Measurements from ENCODE around the gene BCKDK.

BCKDK gene

DNA sequence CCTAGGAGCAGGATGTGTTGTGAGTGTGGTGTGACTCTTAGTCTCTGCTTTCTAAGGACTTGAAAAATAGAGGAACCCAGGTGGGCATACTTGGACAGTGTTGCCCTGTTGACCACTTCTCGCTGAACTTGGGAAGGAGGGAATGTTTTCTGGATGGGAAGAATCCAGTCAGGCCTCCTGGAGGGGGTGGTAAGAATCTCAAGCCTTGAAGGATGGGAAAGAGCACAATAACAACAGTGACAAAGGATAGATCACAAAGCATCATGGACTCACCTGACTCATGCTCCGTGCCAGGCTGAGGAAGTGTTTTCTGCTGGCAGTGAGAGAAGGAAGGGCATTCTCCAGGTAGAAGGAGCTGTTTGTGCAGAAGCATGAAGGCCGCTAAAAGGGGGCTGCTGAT is 17.7 kb downstream of the BCKDK start:
- H3K27me3 Mint-ChIP-seq: no peaks in the 10 kb centered on the region
- no peaks in the 10 kb centered on the region for H3K4me1 Mint-ChIP-seq (ENCODE audit: low read depth)
- H3K36me3 Mint-ChIP-seq (ENCODE audit: low read depth): peaks cover 41% of the 10 kb centered on the region
- no peak overlapping the region for H3K27ac Mint-ChIP-seq
- H3K4me3 Mint-ChIP-seq: no peak overlapping the region
- H3K9me3 Mint-ChIP-seq: no peaks in the 10 kb centered on the region

DNA sequence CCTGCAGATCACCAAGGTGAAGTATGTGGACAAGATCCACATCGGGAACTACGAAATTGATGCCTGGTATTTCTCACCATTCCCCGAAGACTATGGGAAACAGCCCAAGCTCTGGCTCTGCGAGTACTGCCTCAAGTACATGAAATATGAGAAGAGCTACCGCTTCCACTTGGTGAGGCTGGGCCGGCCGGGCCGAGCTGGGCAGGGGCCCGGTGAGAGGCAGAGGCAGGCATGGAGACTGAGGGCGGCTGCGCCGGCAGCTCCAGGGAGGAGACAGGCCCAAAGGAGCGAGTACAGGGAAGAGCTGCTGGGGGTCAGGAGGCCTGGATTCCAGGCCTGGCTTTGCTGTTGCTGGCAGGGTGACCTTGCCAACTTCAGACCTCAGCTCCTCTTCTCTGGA is 19.0 kb downstream of the BCKDK start:
- no peaks in the 10 kb centered on the region for H3K27me3 Mint-ChIP-seq
- H3K36me3 Mint-ChIP-seq (ENCODE audit: low read depth): peaks cover 29% of the 10 kb centered on the region
- H3K27ac Mint-ChIP-seq: no peak overlapping the region
- H3K9me3 Mint-ChIP-seq: no peaks in the 10 kb centered on the region
- no peak overlapping the region for H3K4me3 Mint-ChIP-seq
- H3K4me1 Mint-ChIP-seq (ENCODE audit: low read depth): no peaks in the 10 kb centered on the region

DNA sequence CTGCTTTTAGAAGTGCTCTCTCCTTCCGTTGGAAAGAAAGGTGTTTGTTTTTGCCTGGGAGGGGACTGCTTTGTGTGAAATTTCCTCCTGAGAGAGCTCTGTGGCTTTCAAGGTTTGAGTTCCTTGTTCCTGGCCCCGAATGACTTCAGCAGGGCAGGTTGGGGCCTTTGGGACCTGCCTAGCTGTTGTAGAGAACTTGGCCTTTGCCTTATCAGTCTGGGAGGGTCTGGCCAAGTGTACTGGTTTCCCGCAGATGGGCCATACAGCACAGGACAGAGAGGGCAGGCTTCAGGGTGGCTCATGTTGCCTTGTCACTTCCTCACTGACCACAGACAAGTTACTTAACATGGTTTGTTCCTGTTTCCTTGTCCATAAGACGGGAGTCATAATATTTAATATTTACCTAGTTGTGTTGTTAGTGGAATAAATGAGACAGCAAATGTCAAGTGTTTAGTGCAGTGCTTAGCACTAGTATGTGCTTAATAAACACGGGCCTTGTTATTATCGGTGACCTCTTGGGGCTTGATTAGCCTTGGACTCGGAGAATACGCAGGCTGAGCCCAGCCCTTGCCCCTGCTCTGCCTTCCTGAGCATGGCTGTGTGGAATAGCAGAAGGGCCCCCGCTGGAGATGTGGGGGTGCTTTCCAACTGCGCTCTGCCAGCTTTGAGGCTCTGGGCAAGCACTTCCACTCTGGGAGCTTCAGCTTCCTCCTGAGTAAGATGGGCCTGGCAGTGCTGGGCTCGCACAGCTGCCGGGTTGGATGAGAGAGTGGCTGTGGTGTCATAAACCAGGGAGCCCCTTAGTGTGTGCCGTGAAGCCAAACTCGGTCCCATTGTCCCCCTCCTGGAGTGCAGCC is 20.8 kb downstream of the BCKDK start:
- no peak overlapping the region for H3K4me3 Mint-ChIP-seq
- H3K36me3 Mint-ChIP-seq (ENCODE audit: low read depth): peaks cover 30% of the 10 kb centered on the region
- no peaks in the 10 kb centered on the region for H3K27me3 Mint-ChIP-seq
- H3K4me1 Mint-ChIP-seq (ENCODE audit: low read depth): no peaks in the 10 kb centered on the region
- peak overlapping the region; percentile 41 for H3K27ac Mint-ChIP-seq
- no peaks in the 10 kb centered on the region for H3K9me3 Mint-ChIP-seq

DNA sequence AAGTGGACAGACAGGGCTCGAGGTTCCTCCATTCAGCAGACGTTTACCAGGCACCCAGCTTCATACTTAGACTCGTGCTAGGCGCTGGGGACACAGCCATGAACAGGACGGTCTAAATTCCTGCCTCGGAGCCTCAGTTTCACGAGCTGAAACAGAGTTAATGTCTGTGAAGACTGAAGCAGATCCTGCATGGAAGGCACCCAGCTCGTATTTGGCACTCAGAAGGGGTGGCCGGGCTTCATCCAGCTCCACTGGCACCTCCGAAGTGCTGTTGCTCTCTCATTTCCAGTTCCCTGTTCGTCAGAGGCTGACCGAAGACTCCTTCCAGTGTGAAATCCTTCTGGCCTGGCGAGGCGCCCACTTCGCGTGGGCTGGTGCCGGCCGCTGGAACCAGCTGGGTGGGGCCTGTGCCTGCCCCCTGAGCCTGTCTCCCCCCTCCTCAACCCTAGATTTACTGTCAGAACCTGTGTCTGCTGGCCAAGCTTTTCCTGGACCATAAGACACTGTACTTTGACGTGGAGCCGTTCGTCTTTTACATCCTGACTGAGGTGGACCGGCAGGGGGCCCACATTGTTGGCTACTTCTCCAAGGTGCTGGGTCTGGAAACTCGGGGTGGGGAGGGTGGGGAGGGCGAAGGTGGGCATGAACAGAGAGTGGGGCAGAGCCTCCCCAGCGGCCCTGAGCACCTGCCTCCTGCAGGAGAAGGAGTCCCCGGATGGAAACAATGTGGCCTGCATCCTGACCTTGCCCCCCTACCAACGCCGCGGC is 21.6 kb downstream of the BCKDK start:
- H3K27ac Mint-ChIP-seq: no peak overlapping the region
- H3K9me3 Mint-ChIP-seq: no peaks in the 10 kb centered on the region
- H3K36me3 Mint-ChIP-seq (ENCODE audit: low read depth): peaks cover 27% of the 10 kb centered on the region
- no peaks in the 10 kb centered on the region for H3K4me1 Mint-ChIP-seq (ENCODE audit: low read depth)
- no peaks in the 10 kb centered on the region for H3K27me3 Mint-ChIP-seq
- no peak overlapping the region for H3K4me3 Mint-ChIP-seq

DNA sequence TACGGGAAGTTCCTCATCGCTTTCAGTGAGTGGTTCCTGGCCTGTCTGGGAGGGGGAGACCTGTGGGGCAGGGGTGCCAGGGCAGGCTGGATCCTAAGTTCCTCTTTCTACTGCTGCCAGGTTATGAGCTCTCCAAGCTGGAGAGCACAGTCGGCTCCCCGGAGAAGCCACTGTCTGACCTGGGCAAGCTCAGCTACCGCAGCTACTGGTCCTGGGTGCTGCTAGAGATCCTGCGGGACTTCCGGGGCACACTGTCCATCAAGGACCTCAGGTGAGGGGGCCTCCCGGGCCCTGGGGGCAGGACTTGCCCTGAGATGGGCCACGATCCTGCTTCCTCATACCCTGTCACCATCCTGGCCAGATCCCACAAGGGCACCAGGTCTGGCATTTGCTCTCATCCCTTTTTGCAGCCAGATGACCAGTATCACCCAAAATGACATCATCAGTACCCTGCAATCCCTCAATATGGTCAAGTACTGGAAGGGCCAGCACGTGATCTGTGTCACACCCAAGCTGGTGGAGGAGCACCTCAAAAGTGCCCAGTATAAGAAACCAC is 22.2 kb downstream of the BCKDK start:
- no peaks in the 10 kb centered on the region for H3K27me3 Mint-ChIP-seq
- no peaks in the 10 kb centered on the region for H3K4me1 Mint-ChIP-seq (ENCODE audit: low read depth)
- H3K36me3 Mint-ChIP-seq (ENCODE audit: low read depth): peaks cover 27% of the 10 kb centered on the region
- H3K27ac Mint-ChIP-seq: no peak overlapping the region
- no peak overlapping the region for H3K4me3 Mint-ChIP-seq
- no peaks in the 10 kb centered on the region for H3K9me3 Mint-ChIP-seq

DNA sequence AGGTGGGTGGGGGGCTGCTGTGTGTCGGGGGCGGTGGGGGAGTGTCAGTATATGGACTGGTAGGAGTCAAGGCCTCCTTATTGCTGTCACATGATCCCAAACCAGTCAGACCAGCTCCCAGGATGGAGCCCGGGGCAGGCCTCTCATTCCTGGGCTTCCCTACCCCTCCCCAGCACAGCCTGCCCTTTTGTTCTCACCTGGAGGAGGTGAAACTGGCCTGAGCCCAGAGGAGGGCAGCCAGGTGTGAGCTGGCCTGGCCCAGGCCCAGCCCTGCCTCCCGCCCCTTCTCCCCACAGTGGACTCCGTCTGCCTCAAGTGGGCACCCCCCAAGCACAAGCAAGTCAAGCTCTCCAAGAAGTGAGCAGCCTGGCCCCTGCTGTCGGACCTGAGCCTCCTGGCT is 22.7 kb downstream of the BCKDK start:
- H3K9me3 Mint-ChIP-seq: no peaks in the 10 kb centered on the region
- H3K36me3 Mint-ChIP-seq (ENCODE audit: low read depth): peaks cover 27% of the 10 kb centered on the region
- H3K27ac Mint-ChIP-seq: no peak overlapping the region
- no peak overlapping the region for H3K4me3 Mint-ChIP-seq
- no peaks in the 10 kb centered on the region for H3K4me1 Mint-ChIP-seq (ENCODE audit: low read depth)
- H3K27me3 Mint-ChIP-seq: no peaks in the 10 kb centered on the region

DNA sequence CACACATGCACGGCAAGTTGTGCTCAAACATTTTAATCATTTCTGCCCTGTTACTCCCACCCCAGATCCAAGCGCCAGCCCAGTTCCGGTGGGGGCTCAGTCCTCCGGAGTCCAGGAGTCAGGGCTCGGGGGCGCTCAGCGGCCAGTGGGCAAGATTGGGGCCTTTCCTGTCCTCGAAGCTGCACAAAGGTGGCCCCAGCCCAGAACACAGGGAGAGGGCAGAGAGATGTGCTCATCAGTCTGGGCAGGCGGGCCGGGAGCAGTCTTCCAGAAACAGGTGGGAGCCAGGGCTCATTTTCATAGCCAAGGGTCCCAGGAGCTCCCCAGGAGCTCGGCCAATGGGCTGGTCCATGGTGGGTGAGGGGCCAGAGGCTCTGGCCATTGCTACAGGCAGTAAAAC is 23.2 kb downstream of the BCKDK start:
- Mint-ChIP-seq H3K9me3 (no peaks in the 10 kb centered on the region), H3K36me3 (ENCODE audit: low read depth) (peaks cover 24% of the 10 kb centered on the region), H3K27ac (no peak overlapping the region), H3K4me1 (ENCODE audit: low read depth) (no peaks in the 10 kb centered on the region), H3K27me3 (no peaks in the 10 kb centered on the region), H3K4me3 (no peak overlapping the region)

DNA sequence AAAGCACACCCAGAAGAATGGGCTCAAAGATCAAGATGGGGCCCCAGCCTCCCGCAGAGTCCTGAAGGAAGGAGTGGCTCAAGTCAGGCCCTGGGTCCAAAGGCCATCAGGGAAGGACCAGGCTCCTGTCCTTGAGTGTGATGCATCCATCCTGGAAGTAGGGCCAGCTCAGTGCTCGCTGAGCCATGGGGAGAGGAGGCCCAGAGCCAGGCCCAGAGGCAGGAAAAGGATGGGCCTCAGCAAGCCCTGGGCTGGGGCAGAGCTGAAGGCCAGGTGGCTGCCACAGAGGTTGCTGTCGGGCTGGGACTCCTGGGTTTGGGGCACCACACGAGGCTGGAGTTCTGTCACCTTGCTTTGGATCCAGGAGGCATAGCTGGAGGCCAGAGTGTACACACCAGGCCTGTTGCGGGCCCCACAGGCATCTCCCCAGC is 23.7 kb downstream of the BCKDK start:
- no peak overlapping the region for H3K4me3 Mint-ChIP-seq
- no peaks in the 10 kb centered on the region for H3K9me3 Mint-ChIP-seq
- no peaks in the 10 kb centered on the region for H3K4me1 Mint-ChIP-seq (ENCODE audit: low read depth)
- no peaks in the 10 kb centered on the region for H3K27me3 Mint-ChIP-seq
- no peak overlapping the region for H3K27ac Mint-ChIP-seq
- peaks cover 23% of the 10 kb centered on the region for H3K36me3 Mint-ChIP-seq (ENCODE audit: low read depth)

DNA sequence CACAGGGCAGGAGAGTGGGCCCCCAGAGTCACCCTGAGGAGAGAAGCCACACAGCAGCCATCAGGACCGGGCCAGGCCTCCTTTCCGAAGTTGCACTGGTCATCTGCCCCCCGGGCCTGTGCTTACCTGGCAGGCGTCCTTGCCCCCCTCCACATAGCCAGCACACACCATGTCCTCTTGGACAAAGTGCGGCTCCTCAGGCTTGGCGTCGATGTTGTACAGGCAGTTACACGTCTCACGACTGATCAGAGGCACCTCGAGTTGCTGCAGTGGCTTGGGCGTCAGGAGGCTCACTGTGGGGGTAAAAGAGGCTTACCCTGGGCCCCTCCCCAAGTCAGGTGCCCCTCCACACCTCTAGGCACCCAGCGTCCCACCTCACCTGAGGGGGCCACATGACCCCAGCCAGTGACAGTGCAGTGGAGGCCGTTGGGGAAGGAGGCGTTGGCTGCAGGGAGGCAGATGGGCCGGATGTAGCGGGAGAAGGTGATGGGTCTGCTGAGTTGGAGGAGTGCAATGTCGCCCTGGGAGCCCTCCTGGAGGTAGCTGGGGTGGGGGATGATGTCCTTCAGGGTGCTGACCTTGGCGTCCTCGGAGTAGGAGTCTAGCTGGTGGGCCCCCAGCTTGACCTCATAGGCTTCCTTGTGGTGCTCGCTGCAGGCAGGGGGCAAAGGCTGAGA is 24.3 kb downstream of the BCKDK start:
- no peaks in the 10 kb centered on the region for H3K9me3 Mint-ChIP-seq
- H3K36me3 Mint-ChIP-seq (ENCODE audit: low read depth): peaks cover 23% of the 10 kb centered on the region
- H3K4me3 Mint-ChIP-seq: no peak overlapping the region
- no peaks in the 10 kb centered on the region for H3K4me1 Mint-ChIP-seq (ENCODE audit: low read depth)
- no peak overlapping the region for H3K27ac Mint-ChIP-seq
- no peaks in the 10 kb centered on the region for H3K27me3 Mint-ChIP-seq

DNA sequence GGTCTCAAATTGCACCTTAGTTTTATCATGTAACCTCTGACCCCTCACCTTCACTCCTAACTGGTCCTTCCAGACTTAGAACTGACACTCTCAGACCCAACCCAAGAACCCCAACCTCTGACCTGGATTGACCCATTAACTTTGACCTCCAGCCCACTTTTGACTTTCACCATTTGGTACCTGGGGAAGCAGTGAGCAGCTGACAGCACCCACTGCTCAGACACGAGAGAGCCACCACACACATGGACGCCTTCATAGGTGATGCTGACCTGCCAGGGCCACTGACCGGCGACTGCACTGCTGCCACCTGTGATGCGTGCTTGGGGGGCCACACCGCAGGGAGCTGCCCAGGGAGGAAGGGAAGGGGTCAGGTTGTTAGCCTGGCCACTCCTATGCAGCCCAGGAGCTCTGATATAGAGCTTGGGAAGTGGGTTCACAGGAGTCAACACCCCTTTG is 24.9 kb downstream of the BCKDK start:
- Mint-ChIP-seq H3K36me3 (ENCODE audit: low read depth) (peaks cover 18% of the 10 kb centered on the region), H3K9me3 (no peaks in the 10 kb centered on the region), H3K27ac (no peak overlapping the region), H3K27me3 (no peaks in the 10 kb centered on the region), H3K4me1 (ENCODE audit: low read depth) (no peaks in the 10 kb centered on the region), H3K4me3 (no peak overlapping the region)

DNA sequence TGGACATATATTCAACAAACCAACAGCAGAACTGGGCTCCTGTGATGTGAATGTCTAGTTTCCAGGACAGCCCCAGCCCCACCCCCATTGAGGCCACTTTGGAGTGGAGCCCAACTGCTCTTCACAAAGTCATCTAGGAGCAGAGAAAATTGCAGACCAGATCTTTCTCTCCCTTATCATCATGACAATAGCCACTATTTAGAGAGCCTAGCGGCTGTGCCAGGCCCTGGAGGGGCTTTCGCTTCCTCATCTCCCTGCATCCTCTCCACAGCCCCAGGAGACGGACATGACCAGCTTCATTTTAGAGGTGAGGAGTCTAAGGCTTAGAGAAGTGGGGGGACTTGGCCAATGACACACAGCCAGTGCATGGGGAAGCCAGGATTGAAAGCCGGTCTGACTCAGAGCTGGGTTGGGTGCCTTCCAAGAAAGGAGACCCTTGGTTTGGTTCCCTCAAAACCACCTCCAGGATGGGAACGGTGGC is 25.9 kb downstream of the BCKDK start:
- Mint-ChIP-seq H3K9me3 (no peaks in the 10 kb centered on the region), H3K4me3 (no peak overlapping the region)

DNA sequence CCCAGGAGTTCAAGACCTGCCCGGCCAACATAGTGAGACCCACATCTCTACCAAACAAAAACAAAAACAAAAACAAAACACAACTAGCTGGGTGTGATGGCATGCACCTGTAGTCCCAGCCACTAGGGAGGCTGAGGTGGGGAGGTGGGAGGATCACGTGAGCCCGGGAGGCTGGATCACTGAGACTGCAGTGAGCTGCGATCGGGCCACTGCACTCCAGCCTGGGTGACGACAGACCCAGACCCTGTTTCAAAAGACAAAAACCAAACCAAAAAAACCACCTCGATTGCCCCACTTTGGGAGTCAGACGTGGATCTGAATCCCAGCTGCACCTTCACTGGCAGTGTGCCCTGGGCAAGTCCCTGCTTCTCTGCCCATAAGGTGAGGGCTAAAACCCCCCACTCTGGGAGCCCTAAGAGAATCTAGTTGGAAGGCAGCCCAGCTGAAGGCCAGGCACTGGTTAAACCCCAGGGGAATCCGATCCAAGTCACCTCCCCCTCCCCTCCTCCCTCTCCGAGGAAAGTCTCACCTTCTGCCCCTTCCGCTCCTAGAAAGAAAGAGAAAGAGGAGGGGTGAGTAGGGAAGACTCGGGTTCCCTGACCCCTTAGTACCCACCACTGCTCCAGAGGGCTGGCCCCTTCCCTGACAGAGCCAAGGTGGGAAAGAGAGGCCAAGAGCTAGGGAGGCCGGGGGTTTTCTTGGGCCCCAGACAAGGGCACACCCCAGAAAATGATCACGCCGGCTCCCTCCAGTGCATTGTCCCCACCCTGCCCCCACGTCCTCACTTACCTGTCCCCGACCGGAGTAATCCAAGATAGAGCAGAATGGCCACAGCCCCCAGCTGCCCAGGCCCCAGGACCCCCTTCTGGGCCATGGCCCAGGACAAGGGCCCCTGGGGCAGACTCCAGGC is 26.7 kb downstream of the BCKDK start:
- Mint-ChIP-seq H3K4me3 (no peak overlapping the region), H3K36me3 (ENCODE audit: low read depth) (peaks cover 13% of the 10 kb centered on the region), H3K9me3 (no peaks in the 10 kb centered on the region), H3K27me3 (no peaks in the 10 kb centered on the region), H3K4me1 (ENCODE audit: low read depth) (no peaks in the 10 kb centered on the region), H3K27ac (no peak overlapping the region)

More for the DNA sequence above, 25.9 kb downstream of the BCKDK start:
- Mint-ChIP-seq H3K4me1 (ENCODE audit: low read depth) (no peaks in the 10 kb centered on the region), H3K36me3 (ENCODE audit: low read depth) (peaks cover 14% of the 10 kb centered on the region), H3K27me3 (no peaks in the 10 kb centered on the region), H3K27ac (no peak overlapping the region)

DNA sequence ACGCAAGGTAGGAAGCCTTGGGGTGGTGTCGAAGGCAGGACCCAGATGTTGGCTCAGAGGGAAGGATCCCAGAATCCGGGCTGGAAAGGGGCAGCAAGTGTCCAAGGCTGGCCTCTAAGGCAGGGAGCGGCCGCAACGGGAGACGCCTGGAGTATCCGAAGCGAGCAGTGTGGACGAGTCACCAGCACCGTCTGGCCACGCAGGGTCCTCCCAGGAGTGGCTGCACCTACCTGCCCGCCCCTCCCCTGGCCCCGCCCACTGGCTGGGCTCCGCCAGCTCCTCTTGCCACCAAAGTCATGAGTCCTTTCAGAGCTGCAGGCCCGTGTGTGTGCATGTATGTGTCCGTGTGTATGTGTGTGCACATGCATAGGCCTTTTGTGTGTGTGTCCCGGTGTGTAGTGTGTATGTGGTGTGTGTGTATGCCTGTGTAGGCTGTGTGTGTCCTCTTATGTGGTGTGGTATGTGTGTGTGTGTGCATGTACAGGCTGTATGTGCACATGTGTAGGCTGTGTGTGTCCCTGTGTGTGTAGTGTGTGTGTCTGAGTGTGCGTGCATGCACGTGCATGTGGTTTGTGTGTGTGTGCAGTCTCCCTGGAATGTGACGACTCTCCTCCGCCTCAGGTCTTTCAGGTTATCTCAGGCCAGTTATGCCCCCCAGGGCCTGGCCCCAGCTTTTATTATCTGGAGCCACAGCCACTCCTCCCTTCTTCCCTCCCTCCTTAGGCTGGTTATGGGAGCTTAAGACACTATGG is 27.5 kb downstream of the BCKDK start, which contains the start of gene PRSS8:
Gene PRSS8 (minus strand): TSS at position 193 of the 752 bp plus-strand sequence. CDS start 229 bp downstream, outside the sequence.
- Mint-ChIP-seq H3K4me3 (no peak within 1 kb of the TSS), H3K27ac (no peak within 1 kb of the TSS), H3K36me3 (ENCODE audit: low read depth) (peaks cover 9% of the 10 kb centered on the region), H3K27me3 (no peaks in the 10 kb centered on the region), H3K4me1 (ENCODE audit: low read depth) (peaks cover 2% of the 10 kb centered on the region), H3K9me3 (no peaks in the 10 kb centered on the region)
